Right lobe of liver (tissue), 4 donors: ENCODE results near the gene ATG9B.

Experiments
- CTCF ChIP-seq, 4 donors: fragments of 200-600 bp in 3 of 4; fragments of 450-650 bp in 1 of 4; IDR thresholded peaks; one replicate each; pipeline versions ENCODE4 v1.5.1 to v1.8.0; 2016 to 2022; ENCODE audit warnings: antibody characterized with exemption in 4 of 4, mild to moderate bottlenecking in 2 of 4
- POLR2A ChIP-seq: fragments of 450-650 bp; IDR thresholded peaks from one replicate; pipeline ENCODE4 v1.6.1; 2017; ENCODE audit warnings: antibody characterized with exemption, mild to moderate bottlenecking
- donor health status: DM: no; HTN: no; CAD: no.
- donor health status: DM: no; HTN: no; CAD: no.
- donor health status: DM: no; HTN: yes; CAD: no.

GRCh38 chr7:151013356-151013732 is 10.9 kb downstream of the ATG9B start:
- no peak for TF ChIP-seq CTCF (IDR thresholded peaks at IDR 0.05)
- TF ChIP-seq POLR2A, result no peak
